Neural progenitor cell (in vitro differentiated cells): Measurements from ENCODE around the gene PLCB1.

Experiments
- CTCF ChIP-seq: fragments of 200-600 bp; sonication (generic); IDR thresholded peaks from 2 replicates; pipeline ENCODE4 v1.5.1; 2017; ENCODE audit warnings: antibody characterized with exemption, mild to moderate bottlenecking
- EZH2 ChIP-seq: fragments of 200-600 bp; sonication (generic); IDR thresholded peaks from 2 replicates; pipeline ENCODE4 v1.6.1; 2017; ENCODE audit warnings: antibody characterized with exemption, mild to moderate bottlenecking, moderate library complexity

- no peak for TF ChIP-seq CTCF
- TF ChIP-seq EZH2, result no peak
Observed at GRCh38 chr20:8667306-8667705, 535.2 kb downstream of the PLCB1 start.
